ENCODE measurements around the gene FOXR1.

GRCh38 chr11:118988280-118988679 lies 16.7 kb downstream of the FOXR1 start:
- TF ChIP-seq JUN (CRISPR knock-in tag; IDR thresholded peaks at IDR 0.05) (no peak), ZNF281 (CRISPR knock-in tag; IDR thresholded peaks at IDR 0.05) (no peak), IRF2 (CRISPR knock-in tag; IDR thresholded peaks at IDR 0.05; ENCODE audit: borderline replicate concordance, low read depth) (no peak), ZNF317 (CRISPR knock-in tag; IDR thresholded peaks at IDR 0.05; ENCODE audit: borderline replicate concordance, low read depth) (no peak), SMAD3 (CRISPR knock-in tag; IDR thresholded peaks at IDR 0.05; ENCODE audit: borderline replicate concordance) (no peak), CTCF (IDR thresholded peaks at IDR 0.05) (no peak)

Measured in WTC11 (cell line).